GM06990 (cell line): Measurements from ENCODE around the gene GPR153.

Source experiments
- DNase-seq: peaks from one replicate; pipeline ENCODE4 v3.0.0-alpha.2; 2011; ENCODE audit not compliant: insufficient read length; ENCODE audit errors: extremely low read depth
- H3K27me3 ChIP-seq: replicated peaks from 2 replicates; pipeline ENCODE4 v1.6.0; 2011; ENCODE audit warnings: low read length; ENCODE audit not compliant: control insufficient read depth, insufficient read depth
- H3K36me3 ChIP-seq: 2 replicates; pipeline ENCODE4 v1.5.1; 2011; ENCODE audit warnings: low read length; ENCODE audit not compliant: control insufficient read depth, insufficient read depth
- H3K4me3 ChIP-seq: replicated peaks from 2 replicates; pipeline ENCODE4 v1.5.1; 2011; ENCODE audit warnings: low read depth, mild to moderate bottlenecking, control low read depth, low read length
- CTCF ChIP-seq: IDR thresholded peaks from 2 replicates; pipeline ENCODE4 v1.5.1; 2011; ENCODE audit warnings: low read length, control low read depth, mild to moderate bottlenecking, inconsistent platforms; ENCODE audit not compliant: insufficient read depth, poor library complexity, severe bottlenecking

Gene GPR153

DNA sequence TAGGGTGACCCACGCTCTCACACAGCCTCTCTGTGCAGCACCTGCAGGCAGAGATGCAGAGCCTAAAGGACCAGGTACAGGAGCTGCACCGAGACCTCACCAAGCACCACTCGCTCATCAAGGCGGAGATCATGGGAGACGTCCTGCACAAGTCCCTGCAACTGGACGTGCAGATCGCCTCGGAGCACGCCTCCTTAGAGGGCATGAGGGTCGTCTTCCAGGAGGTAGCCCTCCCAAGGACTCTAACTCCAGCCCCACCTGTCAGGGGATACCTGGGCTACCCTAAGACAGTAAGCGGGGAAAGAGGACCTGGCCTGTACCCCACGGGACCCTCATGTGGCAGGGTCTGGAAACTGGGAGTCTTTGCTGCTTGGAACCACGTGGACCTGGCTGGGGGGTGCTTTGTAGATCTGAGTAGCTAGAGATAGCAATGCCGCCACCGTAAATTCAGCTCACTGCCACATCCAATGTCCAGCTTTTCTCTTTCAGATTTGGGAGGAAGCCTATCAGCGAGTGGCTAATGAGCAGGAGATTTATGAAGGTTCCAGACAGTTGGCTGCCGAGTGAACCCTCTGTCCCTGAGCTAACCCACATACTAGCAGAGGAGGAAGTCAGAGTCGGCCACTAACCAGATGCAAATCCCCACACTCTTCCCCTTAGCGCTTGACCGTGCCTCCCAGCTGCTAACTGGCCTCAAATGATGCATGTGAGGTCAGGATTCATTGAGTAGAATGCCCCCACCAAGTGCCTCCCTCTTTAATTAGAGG, 48.5 kb downstream of the GPR153 start:
- Histone ChIP-seq H3K27me3 (no peaks in the 10 kb centered on the region), H3K4me3 (no peak overlapping the region), H3K36me3 (peaks cover 7% of the 10 kb centered on the region)
- DNase-seq = no peak
- no peak for TF ChIP-seq CTCF

- Histone ChIP-seq H3K27me3 (no peaks in the 10 kb centered on the region), H3K36me3 (peaks cover 7% of the 10 kb centered on the region), H3K4me3 (no peak overlapping the region)
- TF ChIP-seq CTCF = no peak
- DNase-seq = no peak
Measured at GRCh38 chr1:6211731-6212130, 49.2 kb downstream of the GPR153 start.

DNA sequence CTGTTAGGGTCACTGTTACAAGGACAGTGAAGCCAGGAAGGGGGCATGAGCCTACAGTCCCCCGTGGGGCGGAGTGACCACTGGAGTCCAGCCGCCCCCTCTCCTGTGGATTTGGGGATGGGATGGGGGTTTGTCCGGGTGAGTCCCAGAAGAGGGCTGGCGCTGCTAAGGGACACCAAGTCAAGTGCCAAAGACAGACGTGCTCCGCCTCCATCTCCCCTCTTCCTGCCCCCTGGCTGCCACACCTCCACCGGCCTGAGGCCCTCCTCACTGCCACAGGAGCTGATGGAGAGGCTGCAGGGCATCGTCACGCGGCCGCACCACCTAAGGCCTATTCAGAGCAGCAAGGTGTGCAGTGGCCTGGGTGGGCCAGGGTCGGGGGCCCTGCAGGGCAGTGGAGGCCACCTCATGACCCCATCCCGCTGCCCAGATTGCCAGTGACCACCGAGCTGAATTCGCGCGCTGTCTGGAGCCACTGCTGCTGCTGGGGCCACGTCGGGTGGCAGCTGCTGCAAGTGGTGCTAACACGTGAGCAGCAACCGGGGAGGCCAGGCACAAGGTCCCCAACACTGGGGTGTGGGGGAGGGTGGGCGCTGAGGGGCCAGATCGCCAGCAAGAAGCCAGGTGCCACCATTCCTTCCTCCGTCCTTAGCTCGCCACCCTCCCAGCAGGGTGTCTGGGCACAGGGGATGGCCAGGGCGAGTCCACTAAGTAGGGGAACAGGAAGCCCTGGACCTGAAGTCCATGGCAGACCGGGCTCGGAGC, 50.1 kb downstream of the GPR153 start:
- Histone ChIP-seq H3K4me3 (no peak overlapping the region), H3K27me3 (no peaks in the 10 kb centered on the region), H3K36me3 (peaks cover 7% of the 10 kb centered on the region)
- DNase-seq = no peak
- no peak for TF ChIP-seq CTCF

DNA sequence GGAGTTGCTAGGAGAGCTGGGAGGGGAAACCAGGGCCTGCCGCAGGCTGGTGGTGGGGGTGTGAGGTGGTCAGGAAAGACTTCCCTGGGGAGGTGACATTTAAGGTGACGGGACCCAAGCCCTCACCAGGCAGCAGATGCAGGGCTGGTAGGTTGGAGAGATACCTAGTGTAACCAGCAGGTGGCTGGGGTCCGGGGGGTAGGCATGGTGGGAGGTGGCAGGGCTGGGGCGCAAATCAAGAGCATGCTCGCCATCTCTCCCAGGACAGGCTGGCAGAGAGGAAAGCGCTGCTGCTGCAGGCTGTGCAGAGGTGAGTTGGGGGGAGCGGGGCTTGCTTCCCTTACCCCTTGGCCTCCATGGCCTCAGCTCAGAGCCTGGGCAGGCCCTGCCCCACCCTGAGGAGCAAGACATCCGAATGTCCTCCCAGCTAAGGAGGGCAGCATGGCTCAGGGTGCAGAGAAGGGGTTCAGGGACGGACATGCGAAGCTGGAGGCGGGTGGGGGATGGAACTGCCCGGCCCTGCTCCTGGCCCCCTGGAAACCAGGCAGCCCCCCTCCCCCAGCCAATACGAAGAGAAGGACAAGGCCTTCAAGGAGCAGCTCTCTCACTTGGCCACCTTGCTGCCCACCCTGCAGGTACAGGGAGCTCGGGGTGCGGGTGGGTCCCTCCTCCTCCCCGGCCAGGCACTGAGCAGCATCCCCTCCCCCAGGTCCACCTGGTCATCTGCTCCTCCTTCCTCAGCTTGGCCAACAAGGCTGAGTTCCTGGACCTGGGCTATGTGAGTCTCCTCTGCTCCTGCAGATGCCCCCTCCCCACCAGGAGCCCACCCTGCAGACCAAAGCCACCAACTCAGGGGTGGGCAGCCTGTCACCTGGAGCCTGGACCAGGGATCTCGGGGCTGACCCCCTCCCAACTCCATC, 51.0 kb downstream of the GPR153 start:
- peak; percentile 31 for TF ChIP-seq CTCF

DNA sequence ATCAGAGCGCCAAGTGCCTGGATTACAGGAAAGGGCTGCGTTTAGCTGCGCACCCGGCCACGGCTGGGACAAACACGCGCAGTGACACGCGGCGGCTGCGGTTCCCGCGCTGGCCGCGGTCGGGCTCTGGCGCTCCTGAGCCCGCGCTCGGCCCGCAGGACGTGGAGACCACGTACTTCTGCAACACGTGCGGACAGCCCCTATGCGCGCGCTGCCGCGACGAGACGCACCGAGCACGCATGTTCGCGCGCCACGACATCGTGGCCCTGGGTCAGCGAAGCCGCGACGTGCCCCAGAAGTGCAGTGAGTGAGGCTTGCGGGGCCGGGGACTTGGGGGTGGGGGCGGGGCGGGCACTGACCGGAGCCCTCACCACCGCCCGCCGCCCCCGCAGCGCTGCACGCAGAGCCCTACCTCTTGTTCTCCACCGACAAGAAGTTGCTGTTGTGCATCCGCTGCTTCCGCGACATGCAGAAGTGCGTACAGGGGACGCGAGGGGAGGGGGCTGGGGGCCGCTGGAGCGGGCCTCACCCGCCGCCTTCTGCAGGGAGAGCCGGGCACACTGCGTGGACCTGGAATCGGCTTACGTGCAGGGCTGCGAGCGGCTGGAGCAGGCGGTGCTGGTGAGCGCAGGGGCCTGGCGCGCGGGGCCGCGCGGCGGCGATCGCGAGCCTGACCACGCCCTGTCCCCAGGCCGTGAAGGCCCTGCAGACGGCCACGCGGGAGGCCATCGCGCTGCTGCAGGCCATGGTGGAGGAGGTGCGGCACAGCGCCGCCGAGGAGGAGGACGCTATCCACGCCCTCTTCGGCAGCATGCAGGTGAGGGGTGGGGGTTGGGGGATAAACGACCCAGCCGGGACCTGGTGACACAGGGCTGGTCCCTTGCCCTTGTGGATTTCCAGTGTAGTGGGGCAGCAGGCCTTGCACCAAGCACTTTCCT, 51.9 kb downstream of the GPR153 start:
- no peaks in the 10 kb centered on the region for H3K27me3 ChIP-seq
- peak; percentile 73 for DNase-seq
- no peak overlapping the region for H3K4me3 ChIP-seq
- TF ChIP-seq CTCF = peak; percentile 6
- peaks cover 7% of the 10 kb centered on the region for H3K36me3 ChIP-seq

More for the DNA sequence above, 51.0 kb downstream of the GPR153 start:
- H3K27me3 ChIP-seq = no peaks in the 10 kb centered on the region
- peaks cover 7% of the 10 kb centered on the region for H3K36me3 ChIP-seq
- no peak overlapping the region for H3K4me3 ChIP-seq
- DNase-seq = no peak
